OCI-LY7 (cell line): ENCODE results near the gene SRCAP.

ENCODE experiments used
- EZH2phosphoT487 ChIP-seq: fragments of 200-600 bp; sonication (generic); IDR thresholded peaks from 2 replicates; pipeline ENCODE4 v1.6.1; 2018; ENCODE audit warnings: low read depth, borderline replicate concordance, mild to moderate bottlenecking, mixed run types, antibody characterized with exemption, low read length, moderate library complexity, mixed read lengths
- TF ChIP-seq, protein P1 (sequence below): fragments of 200-600 bp; sonication (generic); conservative IDR thresholded peaks from 2 replicates; pipeline ENCODE4 v1.5.1; 2014; ENCODE audit warnings: mild to moderate bottlenecking, antibody characterized with exemption, low read length, moderate library complexity, mixed read lengths

DNA sequence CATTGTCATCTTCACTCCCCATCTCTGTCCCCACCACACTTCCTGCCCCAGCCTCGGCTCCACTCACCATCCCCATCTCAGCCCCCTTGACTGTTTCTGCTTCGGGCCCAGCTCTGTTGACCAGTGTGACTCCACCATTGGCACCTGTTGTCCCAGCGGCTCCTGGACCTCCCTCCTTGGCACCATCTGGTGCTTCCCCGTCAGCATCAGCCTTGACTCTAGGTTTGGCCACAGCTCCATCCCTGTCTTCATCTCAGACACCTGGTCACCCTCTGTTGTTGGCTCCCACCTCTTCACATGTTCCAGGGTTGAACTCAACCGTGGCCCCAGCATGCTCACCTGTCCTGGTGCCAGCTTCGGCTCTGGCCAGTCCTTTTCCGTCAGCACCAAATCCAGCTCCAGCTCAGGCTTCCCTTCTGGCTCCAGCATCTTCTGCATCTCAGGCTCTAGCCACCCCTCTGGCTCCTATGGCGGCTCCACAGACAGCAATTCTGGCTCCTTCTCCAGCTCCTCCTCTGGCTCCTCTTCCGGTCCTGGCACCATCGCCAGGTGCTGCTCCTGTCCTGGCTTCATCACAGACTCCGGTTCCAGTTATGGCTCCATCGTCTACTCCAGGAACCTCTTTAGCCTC lies 24.9 kb downstream of the SRCAP start:
- TF ChIP-seq, protein P1, sequence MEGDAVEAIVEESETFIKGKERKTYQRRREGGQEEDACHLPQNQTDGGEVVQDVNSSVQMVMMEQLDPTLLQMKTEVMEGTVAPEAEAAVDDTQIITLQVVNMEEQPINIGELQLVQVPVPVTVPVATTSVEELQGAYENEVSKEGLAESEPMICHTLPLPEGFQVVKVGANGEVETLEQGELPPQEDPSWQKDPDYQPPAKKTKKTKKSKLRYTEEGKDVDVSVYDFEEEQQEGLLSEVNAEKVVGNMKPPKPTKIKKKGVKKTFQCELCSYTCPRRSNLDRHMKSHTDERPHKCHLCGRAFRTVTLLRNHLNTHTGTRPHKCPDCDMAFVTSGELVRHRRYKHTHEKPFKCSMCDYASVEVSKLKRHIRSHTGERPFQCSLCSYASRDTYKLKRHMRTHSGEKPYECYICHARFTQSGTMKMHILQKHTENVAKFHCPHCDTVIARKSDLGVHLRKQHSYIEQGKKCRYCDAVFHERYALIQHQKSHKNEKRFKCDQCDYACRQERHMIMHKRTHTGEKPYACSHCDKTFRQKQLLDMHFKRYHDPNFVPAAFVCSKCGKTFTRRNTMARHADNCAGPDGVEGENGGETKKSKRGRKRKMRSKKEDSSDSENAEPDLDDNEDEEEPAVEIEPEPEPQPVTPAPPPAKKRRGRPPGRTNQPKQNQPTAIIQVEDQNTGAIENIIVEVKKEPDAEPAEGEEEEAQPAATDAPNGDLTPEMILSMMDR = no peak
- no peak for TF ChIP-seq EZH2phosphoT487
